HG02973 (cell line): ENCODE data around the gene FSD2.
"Not testable (repeated sequence)": the region's sequence is repeated elsewhere in the genome, so short reads cannot be mapped to it uniquely, and the experiment has no call there.

ENCODE experiments used
- ATAC-seq: cut with Tn5 transposase; IDR thresholded peaks from one replicate; pipeline ENCODE4 v1.9.1; 2021; ENCODE audit warnings: moderate library complexity; ENCODE audit not compliant: unreplicated experiment

The FSD2 gene

DNA sequence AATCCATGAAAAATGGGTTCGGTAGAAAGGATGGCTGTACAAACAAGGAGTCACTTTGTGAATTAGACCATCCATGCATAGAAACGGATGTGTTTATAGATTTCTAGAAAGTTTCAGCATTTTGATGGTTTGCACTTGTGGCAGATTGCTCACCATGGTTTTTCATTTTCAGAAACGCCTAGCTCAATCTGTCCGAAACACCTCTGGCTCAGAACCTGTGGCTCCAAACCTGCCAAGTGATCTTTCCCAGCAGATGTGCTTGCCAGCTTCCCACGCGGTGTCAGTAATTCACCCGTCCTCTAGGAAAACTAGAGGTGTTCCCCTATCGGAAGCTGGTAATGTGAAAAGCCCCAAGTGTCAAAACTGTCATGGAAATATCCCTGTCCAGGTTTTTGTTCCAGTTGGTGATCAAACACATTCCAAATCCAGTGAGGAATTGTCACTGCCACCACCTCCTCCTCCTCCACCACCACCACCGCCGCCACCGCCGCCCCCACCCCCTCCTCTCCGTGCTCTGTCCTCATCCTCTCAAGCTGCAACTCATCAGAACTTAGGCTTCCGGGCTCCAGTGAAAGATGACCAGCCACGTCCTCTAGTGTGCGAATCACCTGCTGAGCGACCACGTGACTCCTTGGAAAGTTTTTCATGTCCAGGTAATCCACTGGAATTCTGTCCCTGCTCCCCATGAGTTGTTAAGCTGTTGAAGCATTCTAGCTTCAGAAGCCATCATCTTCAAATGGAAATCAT is 24.7 kb upstream of the FSD2 start:
- no peak for ATAC-seq

- ATAC-seq, result no peak
These were observed 23.4 kb upstream of the FSD2 start for GRCh38 chr15:82829234-82829633.

DNA sequence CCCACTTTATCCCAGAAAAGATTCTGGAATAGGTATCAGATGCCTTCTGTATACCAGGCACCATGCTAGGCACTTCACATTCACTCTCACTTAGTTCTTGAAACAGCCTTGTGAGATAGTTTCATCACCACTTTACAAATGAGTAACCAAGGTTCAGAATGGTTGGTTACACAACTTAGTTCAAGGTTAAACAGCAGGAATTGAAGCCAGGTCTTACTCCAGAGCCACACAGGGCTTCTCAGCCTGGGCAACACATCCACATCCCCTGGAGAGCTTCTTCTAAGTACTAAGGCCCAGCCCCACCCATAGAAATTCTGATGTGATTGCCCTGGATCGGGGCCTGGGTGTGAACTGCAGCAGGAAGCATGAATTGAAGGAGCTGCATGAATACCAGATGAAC is 22.2 kb upstream of the FSD2 start:
- ATAC-seq, result no peak

DNA sequence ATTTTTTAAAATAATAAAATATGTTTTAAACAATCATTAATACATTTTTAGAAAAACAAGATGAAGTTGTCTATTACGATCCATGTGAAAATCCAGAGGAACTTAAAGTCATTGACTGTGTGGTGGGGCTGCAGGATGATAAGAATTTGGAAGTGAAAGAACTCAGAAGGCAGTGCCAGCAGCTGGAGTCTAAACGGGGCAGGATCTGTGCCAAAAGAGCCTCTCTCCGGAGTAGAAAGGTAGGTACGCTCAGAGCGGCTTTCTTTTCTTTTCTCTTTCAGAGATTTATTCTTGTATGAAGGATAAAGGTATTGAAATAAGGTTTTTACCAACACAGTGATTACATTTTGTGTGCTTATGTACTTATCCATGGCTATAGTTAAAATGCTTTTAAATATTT is 17.2 kb upstream of the FSD2 start:
- ATAC-seq, result no peak

GRCh38 chr15:82821851-82822250 is 16.0 kb upstream of the FSD2 start:
- not testable (repeated sequence) for ATAC-seq

DNA sequence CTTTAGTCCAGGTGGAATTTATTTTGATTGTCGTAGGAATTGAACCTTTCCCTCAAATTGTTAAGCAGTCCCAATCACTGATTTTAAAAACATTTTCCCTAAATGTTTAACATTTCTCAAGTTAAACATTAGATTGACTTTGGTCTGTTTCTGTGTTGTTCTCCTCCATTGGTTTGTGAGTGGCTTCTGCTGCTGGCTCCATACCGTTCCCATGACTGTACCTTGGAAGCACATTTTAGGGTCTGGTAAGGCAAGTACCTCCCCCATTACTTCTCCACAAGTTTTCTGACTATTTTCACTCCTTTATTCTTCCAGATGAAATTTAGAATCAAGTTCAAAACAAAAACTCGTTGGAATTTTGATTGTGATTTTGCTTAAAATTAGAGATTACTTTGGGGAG is 15.5 kb upstream of the FSD2 start:
- not testable (repeated sequence) for ATAC-seq

DNA sequence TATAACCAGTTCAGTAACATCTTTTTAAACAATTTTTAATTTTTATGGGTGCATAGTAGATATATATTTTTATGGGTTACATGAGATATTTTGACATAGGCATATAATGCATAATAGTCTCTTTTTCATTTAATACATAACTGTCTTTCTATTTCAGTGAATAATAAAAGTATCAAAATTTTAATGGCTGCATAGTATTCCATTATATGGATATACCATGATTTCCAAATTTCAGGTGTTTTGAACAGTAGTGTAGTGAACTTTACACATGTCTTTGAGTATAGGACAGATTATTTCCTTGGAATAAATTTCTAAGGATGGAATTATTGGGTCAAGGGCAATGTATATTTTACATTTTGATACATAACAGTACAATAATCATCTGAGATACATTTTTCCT is 14.3 kb upstream of the FSD2 start:
- no peak for ATAC-seq

GRCh38 chr15:82812994-82813393 is 7.1 kb upstream of the FSD2 start:
- ATAC-seq, result no peak

- no peak for ATAC-seq
These were observed 5.1 kb upstream of the FSD2 start for GRCh38 chr15:82810890-82811426.

DNA sequence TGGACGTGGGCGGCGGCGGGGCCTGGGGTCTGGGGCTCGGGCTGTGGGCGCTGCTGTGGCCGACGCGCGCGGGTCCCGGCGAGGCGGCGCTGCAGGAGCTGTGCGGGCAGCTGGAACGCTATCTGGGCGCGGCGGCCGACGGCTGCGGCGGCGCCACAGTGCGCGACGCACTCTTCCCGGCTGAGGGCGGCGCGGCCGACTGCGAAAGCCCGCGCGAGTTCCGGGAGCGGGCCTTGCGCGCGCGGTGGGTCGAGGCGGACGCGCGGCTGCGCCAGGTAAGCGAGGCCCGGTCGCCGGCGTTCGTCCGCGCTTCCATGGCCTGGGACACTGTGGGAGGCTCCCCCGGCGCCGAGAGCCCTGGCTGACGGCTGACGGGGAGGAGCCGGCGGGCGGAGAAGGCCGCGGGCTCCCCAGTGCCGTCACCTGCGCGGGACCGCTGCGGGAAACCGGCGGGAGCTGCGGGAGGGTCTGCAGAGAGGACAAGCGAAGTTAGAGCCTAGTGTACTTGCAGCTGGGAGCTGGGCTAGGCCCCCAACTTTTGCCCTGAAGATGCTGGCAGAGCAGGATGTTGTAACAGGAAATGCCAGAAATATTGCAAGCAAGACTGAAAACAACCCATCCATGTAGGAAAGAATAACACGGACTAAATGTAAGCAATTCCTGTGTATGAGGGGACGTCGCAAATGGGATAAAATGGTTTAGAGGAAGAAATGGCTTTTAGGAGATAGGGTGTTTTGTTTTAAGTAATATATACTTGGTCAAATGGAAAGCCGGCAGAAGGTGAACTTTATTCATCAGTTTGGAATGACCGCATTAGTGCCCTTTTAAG is 4.4 kb upstream of the FSD2 start:
- peak; percentile 3 for ATAC-seq

- peak; percentile 80 for ATAC-seq
These were observed 3.6 kb upstream of the FSD2 start, which contains the start of gene WHAMM for GRCh38 chr15:82809308-82810060. Gene WHAMM, plus strand, starts transcription at chr15:82809628. Its CDS starts 99 bp downstream, at chr15:82809727.

GRCh38 chr15:82808634-82809041 is 2.8 kb upstream of the FSD2 start:
- ATAC-seq, result no peak

GRCh38 chr15:82807920-82808633 is 2.2 kb upstream of the FSD2 start:
- no peak for ATAC-seq

- no peak for ATAC-seq
These were observed 1.3 kb downstream of the FSD2 start for GRCh38 chr15:82804575-82804949.

DNA sequence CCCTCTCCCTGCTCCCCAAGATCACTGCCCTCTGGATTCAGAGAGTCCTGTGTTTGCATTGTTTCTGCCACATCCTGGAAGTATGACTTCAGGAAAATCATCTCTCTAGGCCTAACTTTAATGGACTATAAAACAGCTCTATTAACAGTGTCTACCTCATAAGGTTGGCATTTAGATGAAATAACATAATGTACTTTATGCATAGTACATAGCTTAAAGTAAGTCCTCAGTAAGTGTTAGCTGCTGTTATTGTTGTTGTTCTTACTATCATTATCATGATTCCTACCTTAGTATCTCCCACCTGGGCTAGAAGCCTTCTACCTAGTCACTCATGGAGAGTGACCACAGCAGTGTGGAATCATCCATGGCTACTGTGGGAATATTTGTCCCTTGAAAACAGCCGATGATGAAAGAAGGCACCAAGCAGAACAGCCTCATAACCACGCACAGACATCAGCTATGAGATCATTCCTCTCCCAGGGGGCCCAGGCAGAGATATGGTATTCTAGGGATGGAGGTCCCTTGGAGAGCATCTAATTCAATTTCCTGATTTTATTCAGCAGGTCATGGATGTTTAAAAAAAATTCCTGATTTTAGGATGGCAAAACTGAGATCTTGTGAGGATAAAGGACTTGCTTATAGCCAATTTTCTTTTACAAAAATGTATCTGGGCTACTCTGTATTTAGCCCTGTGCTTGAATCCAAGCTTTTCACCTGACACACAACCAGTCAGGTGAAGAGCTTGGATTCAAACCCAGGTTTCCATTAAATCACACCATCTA is 1.9 kb downstream of the FSD2 start:
- no peak for ATAC-seq

- ATAC-seq, result no peak
These were observed 3.4 kb downstream of the FSD2 start for GRCh38 chr15:82802497-82802896.

GRCh38 chr15:82799183-82799841 is 6.6 kb downstream of the FSD2 start:
- ATAC-seq, result no peak

DNA sequence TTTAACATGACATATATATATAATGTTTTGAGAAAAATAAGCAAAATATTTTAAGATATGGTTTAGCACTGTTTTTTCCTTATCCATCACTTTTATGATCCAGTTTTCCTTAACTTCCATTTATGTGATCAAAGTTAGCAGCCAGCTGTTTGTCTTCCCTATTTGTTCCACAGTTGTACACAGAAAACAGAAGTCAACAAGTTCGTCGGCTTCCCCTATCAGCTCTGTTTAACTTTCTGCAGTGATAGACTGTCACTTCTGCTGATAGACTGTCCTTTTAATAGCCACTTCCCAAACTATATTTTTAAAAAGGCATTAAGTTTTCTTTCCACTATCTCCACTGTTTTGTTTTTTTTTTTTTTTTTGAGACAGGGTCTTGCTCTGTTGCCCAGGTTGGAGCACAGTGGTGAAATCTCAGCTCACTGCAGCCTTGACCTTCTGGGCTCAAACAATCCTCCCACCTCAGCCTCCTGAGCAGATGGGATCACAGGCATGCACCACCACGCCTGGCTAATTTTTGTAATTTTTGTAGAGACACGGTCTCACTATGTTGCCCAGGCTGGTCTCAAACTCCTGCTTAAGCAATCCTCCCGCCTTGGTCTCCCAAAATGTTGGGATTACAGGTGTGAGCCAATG is 7.2 kb downstream of the FSD2 start:
- no peak for ATAC-seq

DNA sequence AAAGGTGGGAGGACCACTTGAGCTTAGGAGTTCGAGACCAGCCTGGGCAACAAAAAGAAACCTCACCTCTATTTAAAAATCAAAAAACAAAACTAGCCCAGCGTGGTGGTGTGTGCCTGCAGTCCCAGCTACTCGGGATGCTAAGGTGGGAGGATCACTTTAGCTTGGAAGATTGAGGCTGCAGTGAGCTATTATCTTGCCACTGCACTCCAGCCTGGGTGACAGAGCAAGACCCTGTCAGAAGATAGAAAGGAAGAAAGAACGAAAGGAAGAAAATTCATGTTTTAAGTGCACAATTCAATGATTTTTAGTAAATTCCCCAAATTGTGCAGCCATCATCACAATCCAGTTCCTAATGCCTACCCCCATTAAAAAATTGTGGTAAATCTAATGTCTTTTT is 7.8 kb downstream of the FSD2 start:
- ATAC-seq, result no peak
